HL-60 (cell line): ENCODE data around the gene TRABD2B.

ENCODE experiments used
- DNase-seq, 2 experiments: peaks; one replicate each; pipeline ENCODE4 v3.0.0-alpha.2; 2010 to 2020; ENCODE audit warnings: low read depth in 1 of 2, low spot score in 1 of 2
- H3K27ac ChIP-seq: fragments of 250-450 bp; sonication (Bioruptor Pico); replicated peaks from 2 replicates; pipeline ENCODE4 v1.5.1; 2020; ENCODE audit warnings: mild to moderate bottlenecking, moderate library complexity
- H3K27me3 ChIP-seq: fragments of 250-450 bp; sonication (Bioruptor Pico); 2 replicates; pipeline ENCODE4 v1.5.1; 2021; ENCODE audit warnings: mild to moderate bottlenecking, moderate library complexity; ENCODE audit not compliant: insufficient read depth, poor library complexity, severe bottlenecking
- H3K4me3 ChIP-seq: replicated peaks from 2 replicates; pipeline ENCODE4 v1.5.1; 2011; ENCODE audit warnings: mild to moderate bottlenecking, control low read depth, low read length; ENCODE audit not compliant: insufficient read depth
- GABPA ChIP-seq: IDR thresholded peaks from 2 replicates; pipeline ENCODE4 v1.6.1; 2012; ENCODE audit warnings: low read depth
- POLR2AphosphoS5 ChIP-seq: IDR thresholded peaks from 2 replicates; pipeline ENCODE4 v1.6.1; 2012; ENCODE audit warnings: low read depth
- SPI1 ChIP-seq: IDR thresholded peaks from 2 replicates; pipeline ENCODE4 v1.6.1; 2012; ENCODE audit warnings: low read depth, mild to moderate bottlenecking, borderline replicate concordance
- TF ChIP-seq, protein P1 (sequence below): IDR thresholded peaks from 2 replicates; pipeline ENCODE4 v1.6.1; 2012; ENCODE audit warnings: low read depth; ENCODE audit not compliant: insufficient replicate concordance
- TF ChIP-seq, protein P2 (sequence below): IDR thresholded peaks from one replicate; pipeline ENCODE4 v1.5.1; 2011; ENCODE audit warnings: low read length, control low read depth, inconsistent platforms; ENCODE audit not compliant: insufficient read depth

The TRABD2B gene

DNA sequence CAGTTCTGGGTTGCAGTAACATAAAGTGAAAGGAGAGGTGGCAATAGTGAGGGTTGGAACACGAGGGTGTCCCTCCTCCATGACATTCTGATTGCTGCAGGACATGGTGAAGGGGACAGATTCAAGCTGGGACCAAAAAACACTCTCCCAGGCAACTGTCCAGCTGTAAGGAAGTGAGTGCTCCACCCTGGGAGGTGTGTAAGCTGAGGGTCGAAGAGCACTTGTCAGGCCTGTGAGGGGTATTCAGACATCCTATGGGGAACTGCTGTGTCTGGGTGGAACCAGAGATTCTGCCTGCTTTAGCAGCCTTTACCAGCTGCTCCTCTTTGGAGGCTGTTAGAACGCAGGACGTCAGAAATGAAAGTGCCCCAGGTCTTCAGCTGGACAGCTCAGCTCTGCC lies 212.1 kb downstream of the TRABD2B start:
- no peaks in the 10 kb centered on the region for H3K27me3 ChIP-seq
- no peak for TF ChIP-seq GABPA
- no peak overlapping the region for H3K27ac ChIP-seq
- no peak for DNase-seq
- H3K4me3 ChIP-seq = no peak overlapping the region

DNA sequence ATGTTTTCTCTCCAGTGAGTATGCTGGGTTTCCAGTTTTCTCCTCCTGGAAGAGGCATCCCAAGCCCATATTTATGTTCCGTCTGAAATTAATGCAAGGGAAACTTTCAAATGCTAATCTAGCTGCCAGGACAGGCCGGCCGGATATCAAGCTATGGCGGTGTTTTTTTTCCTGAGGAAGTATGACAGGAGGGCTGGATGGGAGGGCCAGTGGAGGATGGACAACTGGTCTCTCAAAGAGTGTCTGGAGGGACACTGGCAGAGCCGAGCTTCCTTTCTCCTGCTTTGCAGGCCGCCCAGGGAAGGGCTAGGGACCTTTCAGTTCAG lies 212.7 kb downstream of the TRABD2B start:
- Histone ChIP-seq H3K27me3 (no peaks in the 10 kb centered on the region), H3K4me3 (no peak overlapping the region), H3K27ac (no peak overlapping the region)
- TF ChIP-seq POLR2AphosphoS5 (no peak), GABPA (no peak)
- TF ChIP-seq, protein P1, sequence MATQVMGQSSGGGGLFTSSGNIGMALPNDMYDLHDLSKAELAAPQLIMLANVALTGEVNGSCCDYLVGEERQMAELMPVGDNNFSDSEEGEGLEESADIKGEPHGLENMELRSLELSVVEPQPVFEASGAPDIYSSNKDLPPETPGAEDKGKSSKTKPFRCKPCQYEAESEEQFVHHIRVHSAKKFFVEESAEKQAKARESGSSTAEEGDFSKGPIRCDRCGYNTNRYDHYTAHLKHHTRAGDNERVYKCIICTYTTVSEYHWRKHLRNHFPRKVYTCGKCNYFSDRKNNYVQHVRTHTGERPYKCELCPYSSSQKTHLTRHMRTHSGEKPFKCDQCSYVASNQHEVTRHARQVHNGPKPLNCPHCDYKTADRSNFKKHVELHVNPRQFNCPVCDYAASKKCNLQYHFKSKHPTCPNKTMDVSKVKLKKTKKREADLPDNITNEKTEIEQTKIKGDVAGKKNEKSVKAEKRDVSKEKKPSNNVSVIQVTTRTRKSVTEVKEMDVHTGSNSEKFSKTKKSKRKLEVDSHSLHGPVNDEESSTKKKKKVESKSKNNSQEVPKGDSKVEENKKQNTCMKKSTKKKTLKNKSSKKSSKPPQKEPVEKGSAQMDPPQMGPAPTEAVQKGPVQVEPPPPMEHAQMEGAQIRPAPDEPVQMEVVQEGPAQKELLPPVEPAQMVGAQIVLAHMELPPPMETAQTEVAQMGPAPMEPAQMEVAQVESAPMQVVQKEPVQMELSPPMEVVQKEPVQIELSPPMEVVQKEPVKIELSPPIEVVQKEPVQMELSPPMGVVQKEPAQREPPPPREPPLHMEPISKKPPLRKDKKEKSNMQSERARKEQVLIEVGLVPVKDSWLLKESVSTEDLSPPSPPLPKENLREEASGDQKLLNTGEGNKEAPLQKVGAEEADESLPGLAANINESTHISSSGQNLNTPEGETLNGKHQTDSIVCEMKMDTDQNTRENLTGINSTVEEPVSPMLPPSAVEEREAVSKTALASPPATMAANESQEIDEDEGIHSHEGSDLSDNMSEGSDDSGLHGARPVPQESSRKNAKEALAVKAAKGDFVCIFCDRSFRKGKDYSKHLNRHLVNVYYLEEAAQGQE = no peak
- TF ChIP-seq, protein P2, sequence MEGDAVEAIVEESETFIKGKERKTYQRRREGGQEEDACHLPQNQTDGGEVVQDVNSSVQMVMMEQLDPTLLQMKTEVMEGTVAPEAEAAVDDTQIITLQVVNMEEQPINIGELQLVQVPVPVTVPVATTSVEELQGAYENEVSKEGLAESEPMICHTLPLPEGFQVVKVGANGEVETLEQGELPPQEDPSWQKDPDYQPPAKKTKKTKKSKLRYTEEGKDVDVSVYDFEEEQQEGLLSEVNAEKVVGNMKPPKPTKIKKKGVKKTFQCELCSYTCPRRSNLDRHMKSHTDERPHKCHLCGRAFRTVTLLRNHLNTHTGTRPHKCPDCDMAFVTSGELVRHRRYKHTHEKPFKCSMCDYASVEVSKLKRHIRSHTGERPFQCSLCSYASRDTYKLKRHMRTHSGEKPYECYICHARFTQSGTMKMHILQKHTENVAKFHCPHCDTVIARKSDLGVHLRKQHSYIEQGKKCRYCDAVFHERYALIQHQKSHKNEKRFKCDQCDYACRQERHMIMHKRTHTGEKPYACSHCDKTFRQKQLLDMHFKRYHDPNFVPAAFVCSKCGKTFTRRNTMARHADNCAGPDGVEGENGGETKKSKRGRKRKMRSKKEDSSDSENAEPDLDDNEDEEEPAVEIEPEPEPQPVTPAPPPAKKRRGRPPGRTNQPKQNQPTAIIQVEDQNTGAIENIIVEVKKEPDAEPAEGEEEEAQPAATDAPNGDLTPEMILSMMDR = no peak
- no peak for DNase-seq

DNA sequence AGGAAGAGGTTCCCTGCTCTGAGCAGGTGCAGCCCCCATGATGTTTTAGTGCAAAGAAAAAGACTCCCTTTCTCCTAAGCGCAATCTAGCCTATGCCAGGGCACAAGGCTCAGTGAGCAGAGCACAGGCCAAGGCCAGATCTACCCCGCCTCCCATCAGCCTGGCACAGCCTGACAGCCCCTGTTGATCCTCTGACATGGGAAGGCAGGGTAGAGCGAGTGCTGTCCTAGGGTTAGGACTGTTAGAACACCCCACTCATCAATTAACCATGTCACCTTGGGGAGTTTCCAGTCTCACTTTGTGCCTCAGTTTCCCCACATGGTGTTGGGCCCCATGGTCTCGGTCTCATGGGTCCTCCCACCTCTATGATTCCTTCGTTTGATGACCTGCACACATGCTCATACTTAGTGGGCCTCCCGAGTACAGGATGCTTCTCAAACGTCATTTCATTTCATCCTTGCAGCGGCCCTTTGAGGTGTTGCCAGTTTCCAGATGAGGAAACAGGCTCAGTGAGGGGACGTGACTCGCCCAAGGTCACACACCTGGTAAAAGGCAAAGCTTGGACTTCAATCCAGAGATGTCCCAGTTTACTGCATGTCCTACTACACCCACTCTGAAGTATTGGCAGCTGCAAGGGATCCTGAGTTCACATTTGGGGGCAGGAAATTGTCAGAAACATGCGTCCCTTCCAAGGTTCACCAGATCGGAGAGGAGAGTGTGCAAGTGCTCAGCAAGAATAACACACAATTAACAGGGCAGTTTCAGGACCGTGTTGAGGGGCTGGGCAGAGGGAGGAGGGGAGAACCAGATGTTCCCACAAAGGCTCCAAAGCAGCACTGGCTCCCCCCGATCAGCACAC lies 213.3 kb downstream of the TRABD2B start:
- no peaks in the 10 kb centered on the region for H3K27me3 ChIP-seq
- TF ChIP-seq, protein P2 = no peak
- TF ChIP-seq, protein P1 = no peak
- no peak for TF ChIP-seq GABPA
- no peak for TF ChIP-seq POLR2AphosphoS5
- TF ChIP-seq SPI1 = no peak
- H3K27ac ChIP-seq = no peak overlapping the region
- H3K4me3 ChIP-seq = no peak overlapping the region
- no peak for DNase-seq

DNA sequence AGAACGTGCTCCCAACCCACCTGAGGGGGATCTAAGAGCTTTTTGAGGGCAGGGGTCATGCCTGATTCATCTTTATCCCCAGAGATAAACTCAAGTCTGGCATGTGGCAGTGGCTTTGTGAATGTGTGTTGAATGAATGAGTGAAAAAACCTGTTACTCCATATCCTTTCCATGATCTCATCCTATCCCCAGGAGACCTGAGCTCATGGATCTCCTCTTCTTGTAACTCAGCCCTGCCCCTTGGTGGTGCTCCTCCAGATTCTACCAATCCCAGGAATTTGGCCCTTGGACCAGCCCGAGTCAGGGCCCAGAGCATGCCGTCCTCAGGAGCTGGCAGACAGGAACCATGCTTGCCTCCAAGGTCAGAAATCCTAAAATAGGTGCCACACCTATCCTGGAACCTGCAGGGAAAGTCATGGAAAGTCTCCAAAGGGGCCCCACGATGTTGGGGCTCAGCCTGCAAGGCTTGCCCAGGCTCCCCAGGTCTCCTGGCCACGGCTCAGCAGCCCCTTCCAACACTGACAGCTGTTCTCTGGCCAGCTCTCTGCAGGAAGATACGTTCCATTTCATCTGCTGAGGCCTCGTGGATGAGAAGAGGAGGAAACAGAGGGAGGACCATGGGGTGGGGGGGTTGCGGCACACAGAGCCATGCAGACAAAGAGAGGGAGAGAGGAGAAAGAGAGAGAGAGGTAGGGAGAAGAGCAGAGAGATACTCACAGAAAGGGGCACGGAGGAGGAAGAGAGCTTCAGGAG lies 214.6 kb downstream of the TRABD2B start:
- Histone ChIP-seq H3K4me3 (no peak overlapping the region), H3K27me3 (no peaks in the 10 kb centered on the region), H3K27ac (no peak overlapping the region)
- TF ChIP-seq, protein P1 = no peak
- TF ChIP-seq SPI1 (no peak), GABPA (no peak), POLR2AphosphoS5 (no peak)
- TF ChIP-seq, protein P2 = no peak
- DNase-seq = no peak
